ENCODE measurements around the gene ZAP70.

- TF ChIP-seq POLR2A (IDR thresholded peaks at IDR 0.05; ENCODE audit: low read length) (no peak), GATA1 (IDR thresholded peaks at IDR 0.05; ENCODE audit: low read depth, low read length) (no peak)
Observed at GRCh38 chr2:97765933-97766332, 52.6 kb downstream of the ZAP70 start.
